ENCODE data around the gene ZFAND3.

DNA sequence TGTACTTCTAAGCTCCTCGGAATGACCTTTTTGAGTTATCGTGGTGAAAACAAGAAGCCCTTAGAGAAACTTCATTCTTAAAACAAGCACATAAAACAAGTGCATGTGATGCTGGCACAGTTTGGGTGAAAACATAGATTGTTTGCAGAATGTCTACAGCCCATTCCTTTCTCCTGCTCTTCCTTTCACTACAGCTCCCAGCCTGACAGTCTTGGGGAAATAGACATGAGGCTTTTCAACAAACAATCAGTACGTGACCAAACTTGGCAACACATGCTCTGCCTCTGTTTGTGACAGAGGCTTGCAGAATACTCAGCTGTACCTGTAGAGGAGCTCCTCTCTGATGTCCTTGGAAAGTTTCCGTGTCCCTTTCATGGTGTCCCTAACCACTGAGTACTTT is 321.6 kb downstream of the ZFAND3 start:
- no peak for TF ChIP-seq TARDBP (IDR thresholded peaks at IDR 0.05)
- TF ChIP-seq FOXM1 (IDR thresholded peaks at IDR 0.05; ENCODE audit: borderline replicate concordance): no peak
